Parathyroid adenoma (tissue), 2 donors: ENCODE results near the gene ART1.
"Not testable (repeated sequence)": the region's sequence is repeated elsewhere in the genome, so short reads cannot be mapped to it uniquely, and the experiment has no call there.

Source experiments
- H2AFZ ChIP-seq: fragments of 300-600 bp; sonication (generic); one replicate; pipeline ENCODE4 v1.7.0; 2017; ENCODE audit warnings: antibody characterized with exemption, mild to moderate bottlenecking
- H3K27ac ChIP-seq: fragments of 300-600 bp; sonication (generic); one replicate; pipeline ENCODE4 v1.7.0; 2017
- H3K27me3 ChIP-seq: fragments of 300-600 bp; sonication (generic); one replicate; pipeline ENCODE4 v1.7.0; 2017; ENCODE audit warnings: low read length; ENCODE audit not compliant: control insufficient read depth, insufficient read depth
- H3K36me3 ChIP-seq: fragments of 300-600 bp; sonication (generic); one replicate; pipeline ENCODE4 v1.7.0; 2017; ENCODE audit warnings: low read length; ENCODE audit not compliant: control insufficient read depth, insufficient read depth
- H3K4me1 ChIP-seq: fragments of 300-600 bp; sonication (generic); one replicate; pipeline ENCODE4 v1.7.0; 2017; ENCODE audit warnings: control low read depth
- H3K4me2 ChIP-seq: fragments of 300-600 bp; sonication (generic); one replicate; pipeline ENCODE4 v1.7.0; 2017; ENCODE audit warnings: low read length
- H3K4me3 ChIP-seq: fragments of 300-600 bp; sonication (generic); one replicate; pipeline ENCODE4 v1.7.0; 2017; ENCODE audit warnings: low read depth, low read length
- H3K79me2 ChIP-seq: fragments of 300-600 bp; sonication (generic); one replicate; pipeline ENCODE4 v1.7.0; 2017; ENCODE audit warnings: control low read depth
- H3K9ac ChIP-seq: fragments of 300-600 bp; sonication (generic); one replicate; pipeline ENCODE4 v1.7.0; 2017; ENCODE audit warnings: mild to moderate bottlenecking
- H3K9me3 ChIP-seq: fragments of 300-600 bp; sonication (generic); one replicate; pipeline ENCODE4 v1.7.0; 2017; ENCODE audit warnings: low read length; ENCODE audit not compliant: control insufficient read depth
- TF ChIP-seq, protein P1 (sequence below): fragments of 300-600 bp; sonication (generic); IDR thresholded peaks from one replicate; pipeline ENCODE4 v1.7.0; 2017; ENCODE audit warnings: antibody characterized with exemption, mild to moderate bottlenecking
- donor health status: primary hyperparathyroidism.

ART1 gene, protein sequence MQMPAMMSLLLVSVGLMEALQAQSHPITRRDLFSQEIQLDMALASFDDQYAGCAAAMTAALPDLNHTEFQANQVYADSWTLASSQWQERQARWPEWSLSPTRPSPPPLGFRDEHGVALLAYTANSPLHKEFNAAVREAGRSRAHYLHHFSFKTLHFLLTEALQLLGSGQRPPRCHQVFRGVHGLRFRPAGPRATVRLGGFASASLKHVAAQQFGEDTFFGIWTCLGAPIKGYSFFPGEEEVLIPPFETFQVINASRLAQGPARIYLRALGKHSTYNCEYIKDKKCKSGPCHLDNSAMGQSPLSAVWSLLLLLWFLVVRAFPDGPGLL

DNA sequence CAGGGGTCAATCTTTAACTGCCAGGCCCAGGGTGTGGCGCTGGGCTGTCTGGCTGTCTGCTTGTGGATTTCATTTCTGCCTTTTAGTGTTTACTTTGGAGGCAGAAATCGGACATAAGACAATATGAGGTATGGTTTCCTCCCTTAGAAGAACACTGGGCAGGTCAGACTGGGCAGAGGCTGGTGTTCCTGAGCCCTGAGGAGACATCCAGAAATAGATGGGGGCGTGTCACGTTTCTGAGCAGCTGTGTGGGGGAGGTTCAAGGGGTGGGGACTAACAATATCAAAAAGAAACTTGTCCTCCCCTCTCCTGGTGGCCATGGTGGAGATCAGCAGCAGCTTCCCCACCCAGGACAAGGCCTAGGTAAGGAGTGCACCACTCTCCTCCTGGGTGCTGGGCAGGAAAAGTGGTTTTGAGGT lies at the start of gene ART1:
TSS of gene ART1 (plus strand) at position 312 of the 419 bp plus-strand sequence. CDS start 14,086 bp downstream, outside the sequence.
- TF ChIP-seq, protein P1, sequence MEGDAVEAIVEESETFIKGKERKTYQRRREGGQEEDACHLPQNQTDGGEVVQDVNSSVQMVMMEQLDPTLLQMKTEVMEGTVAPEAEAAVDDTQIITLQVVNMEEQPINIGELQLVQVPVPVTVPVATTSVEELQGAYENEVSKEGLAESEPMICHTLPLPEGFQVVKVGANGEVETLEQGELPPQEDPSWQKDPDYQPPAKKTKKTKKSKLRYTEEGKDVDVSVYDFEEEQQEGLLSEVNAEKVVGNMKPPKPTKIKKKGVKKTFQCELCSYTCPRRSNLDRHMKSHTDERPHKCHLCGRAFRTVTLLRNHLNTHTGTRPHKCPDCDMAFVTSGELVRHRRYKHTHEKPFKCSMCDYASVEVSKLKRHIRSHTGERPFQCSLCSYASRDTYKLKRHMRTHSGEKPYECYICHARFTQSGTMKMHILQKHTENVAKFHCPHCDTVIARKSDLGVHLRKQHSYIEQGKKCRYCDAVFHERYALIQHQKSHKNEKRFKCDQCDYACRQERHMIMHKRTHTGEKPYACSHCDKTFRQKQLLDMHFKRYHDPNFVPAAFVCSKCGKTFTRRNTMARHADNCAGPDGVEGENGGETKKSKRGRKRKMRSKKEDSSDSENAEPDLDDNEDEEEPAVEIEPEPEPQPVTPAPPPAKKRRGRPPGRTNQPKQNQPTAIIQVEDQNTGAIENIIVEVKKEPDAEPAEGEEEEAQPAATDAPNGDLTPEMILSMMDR, result no peak

DNA sequence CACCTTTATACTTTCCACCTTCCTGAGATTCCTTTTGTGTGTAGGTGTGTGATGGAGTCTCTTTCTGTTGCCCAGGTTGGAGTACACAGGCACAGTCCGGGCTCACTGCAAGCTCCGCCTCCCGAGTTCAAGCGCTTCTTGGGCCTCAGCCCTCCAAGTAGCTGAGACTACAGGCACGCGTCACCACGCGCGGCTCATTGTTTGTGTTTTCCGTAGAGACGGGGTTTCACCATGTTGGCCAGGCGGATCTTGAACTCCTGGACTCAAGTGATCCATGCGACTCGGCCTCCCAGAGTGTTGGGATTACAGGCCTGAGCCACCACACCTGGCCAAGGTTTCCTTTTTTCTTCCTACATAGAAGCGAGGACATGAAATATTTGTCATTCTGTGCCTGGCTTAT lies 47.2 kb upstream of the ART1 start:
- not testable (repeated sequence) for H3K79me2 ChIP-seq, H3K4me2 ChIP-seq, H3K27me3 ChIP-seq, H3K27ac ChIP-seq, H3K4me1 ChIP-seq, H3K4me3 ChIP-seq, H3K9ac ChIP-seq, H3K9me3 ChIP-seq, H2AFZ ChIP-seq, H3K36me3 ChIP-seq

More for the DNA sequence above, at the start of gene ART1:
- Histone ChIP-seq H3K4me3 (no peak within 1 kb of the TSS), H2AFZ (no peak within 1 kb of the TSS), H3K27me3 (no peaks in the 10 kb centered on the region), H3K27ac (no peak within 1 kb of the TSS), H3K9me3 (no peaks in the 10 kb centered on the region), H3K4me2 (no peak within 1 kb of the TSS), H3K4me1 (peaks cover 6% of the 10 kb centered on the region), H3K79me2 (no peaks in the 10 kb centered on the region), H3K36me3 (no peaks in the 10 kb centered on the region), H3K9ac (no peak within 1 kb of the TSS)

DNA sequence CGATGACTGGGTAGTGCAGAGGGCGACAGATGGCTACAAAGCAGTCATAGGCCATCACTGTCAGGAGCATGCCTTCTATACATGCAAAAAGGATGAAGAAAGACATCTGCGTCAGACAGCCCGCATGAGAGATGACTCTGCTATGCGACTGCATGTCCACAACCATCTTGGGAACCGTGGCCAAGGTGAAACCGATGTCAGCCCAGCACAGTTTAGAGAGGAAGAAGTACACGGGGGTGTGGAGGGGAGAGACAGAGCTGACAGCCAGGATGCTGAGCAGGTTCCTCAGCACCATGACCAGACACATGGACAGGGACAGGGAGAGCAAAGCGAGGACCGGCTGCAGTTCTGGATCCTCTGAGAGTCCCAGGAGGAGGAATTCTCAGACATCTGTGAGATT lies 44.7 kb upstream of the ART1 start:
- H3K4me3 ChIP-seq, H3K4me2 ChIP-seq, H3K27me3 ChIP-seq, H3K9me3 ChIP-seq, H3K79me2 ChIP-seq, H3K9ac ChIP-seq, H3K36me3 ChIP-seq, H3K27ac ChIP-seq, H2AFZ ChIP-seq, H3K4me1 ChIP-seq: not testable (repeated sequence)

DNA sequence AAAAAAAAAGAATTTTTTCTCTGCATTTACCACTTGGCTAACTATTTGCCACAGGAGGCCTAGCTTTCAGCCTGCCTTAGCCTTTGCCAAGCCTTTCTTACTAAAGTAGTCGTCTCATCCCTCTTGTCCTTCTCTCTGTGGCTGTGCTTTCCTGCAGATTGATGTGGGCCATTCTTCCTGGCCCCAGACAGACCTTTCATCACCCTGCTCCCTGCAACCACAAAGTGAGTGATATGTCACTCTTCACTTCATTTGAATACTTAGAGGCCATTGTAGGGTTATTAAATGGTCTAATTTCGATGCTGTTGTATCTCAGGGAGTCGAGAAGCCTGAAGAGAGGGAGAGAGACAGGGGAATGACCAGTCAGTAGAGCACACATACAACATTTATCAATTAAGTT lies 40.8 kb upstream of the ART1 start:
- no peak overlapping the region for H3K4me3 ChIP-seq
- H3K4me1 ChIP-seq, result no peaks in the 10 kb centered on the region
- TF ChIP-seq, protein P1, result no peak
- H3K9ac ChIP-seq, result no peak overlapping the region
- H3K27ac ChIP-seq, result no peak overlapping the region
- no peak overlapping the region for H3K4me2 ChIP-seq
- H2AFZ ChIP-seq, result no peak overlapping the region
- no peaks in the 10 kb centered on the region for H3K36me3 ChIP-seq
- H3K9me3 ChIP-seq, result no peaks in the 10 kb centered on the region
- H3K27me3 ChIP-seq, result no peaks in the 10 kb centered on the region
- no peaks in the 10 kb centered on the region for H3K79me2 ChIP-seq

DNA sequence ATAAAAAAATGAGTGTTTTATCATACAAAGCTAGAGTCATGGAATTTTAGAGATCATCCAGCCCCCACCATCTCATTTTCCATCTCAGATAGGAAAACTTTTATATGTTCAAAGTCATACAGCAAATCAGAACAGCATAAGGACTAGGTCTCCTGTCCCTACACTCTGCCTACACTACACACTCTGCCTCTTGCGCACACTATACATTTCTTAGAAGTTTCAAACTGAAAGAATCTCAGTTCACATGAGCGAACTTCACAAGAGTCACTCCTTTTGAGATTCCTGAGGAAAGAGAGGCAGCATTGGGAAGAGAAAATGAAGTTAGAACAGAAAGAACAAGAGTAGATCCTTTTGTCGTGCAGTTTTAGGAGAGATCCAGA lies 39.7 kb upstream of the ART1 start:
- Histone ChIP-seq H3K4me3 (no peak overlapping the region), H3K27me3 (no peaks in the 10 kb centered on the region), H3K4me2 (no peak overlapping the region), H3K4me1 (no peaks in the 10 kb centered on the region), H3K79me2 (no peaks in the 10 kb centered on the region), H3K27ac (no peak overlapping the region), H3K9me3 (no peaks in the 10 kb centered on the region), H3K9ac (no peak overlapping the region), H2AFZ (no peak overlapping the region), H3K36me3 (no peaks in the 10 kb centered on the region)
- TF ChIP-seq, protein P1, result no peak

DNA sequence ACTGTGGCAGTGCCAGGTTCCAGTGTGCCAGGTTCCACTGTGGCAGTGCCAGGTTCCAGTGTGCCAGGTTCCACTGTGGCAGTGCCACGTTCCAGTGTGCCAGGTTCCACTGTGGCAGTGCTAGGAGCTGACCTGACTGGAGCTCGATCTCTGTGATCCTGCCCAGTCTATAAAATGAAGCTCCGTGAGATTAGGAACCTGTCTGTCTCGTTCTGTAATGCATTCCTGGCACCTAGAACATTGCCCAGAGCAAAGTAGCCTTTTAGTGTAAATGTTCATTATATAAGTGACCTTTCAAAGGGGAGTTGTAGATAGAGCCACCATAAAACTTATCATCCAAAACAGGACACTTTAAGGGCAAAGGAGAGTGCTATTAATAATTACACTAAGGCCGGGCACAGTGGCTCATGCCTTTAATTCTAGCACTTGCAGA lies 39.1 kb upstream of the ART1 start:
- H3K27ac ChIP-seq, result no peak overlapping the region
- no peaks in the 10 kb centered on the region for H3K36me3 ChIP-seq
- TF ChIP-seq, protein P1, result no peak
- H3K27me3 ChIP-seq, result no peaks in the 10 kb centered on the region
- no peak overlapping the region for H3K9ac ChIP-seq
- H3K4me3 ChIP-seq, result no peak overlapping the region
- H3K4me2 ChIP-seq, result no peak overlapping the region
- no peaks in the 10 kb centered on the region for H3K4me1 ChIP-seq
- H2AFZ ChIP-seq, result no peak overlapping the region
- H3K79me2 ChIP-seq, result no peaks in the 10 kb centered on the region
- H3K9me3 ChIP-seq, result no peaks in the 10 kb centered on the region
